ENCODE results near the gene PTCSC3.

PTCSC3 gene

GRCh38 chr14:36086629-36087395 is 89.7 kb downstream of the PTCSC3 start:
- FAIRE-seq (no peak), DNase-seq (ENCODE audit: insufficient read length, low spot score) (no peak)

- no peak for FAIRE-seq
- DNase-seq (ENCODE audit: insufficient read length, low spot score): no peak
These were observed 90.7 kb downstream of the PTCSC3 start for GRCh38 chr14:36085861-36086260.

Data from GM19239 (cell line).